HG03060 (cell line): Measurements from ENCODE around the gene DPF1.
"Not testable (repeated sequence)": the region's sequence is repeated elsewhere in the genome, so short reads cannot be mapped to it uniquely, and the experiment has no call there.

Experiments
- ATAC-seq: cut with Tn5 transposase; IDR thresholded peaks from one replicate; pipeline ENCODE4 v1.9.1; 2021; ENCODE audit warnings: low read depth, moderate number of reproducible peaks; ENCODE audit not compliant: unreplicated experiment

Gene DPF1

GRCh38 chr19:38250821-38251563, 27.0 kb upstream of the DPF1 start:
- ATAC-seq: no peak

- ATAC-seq: no peak
Observed at GRCh38 chr19:38250428-38250820, 26.4 kb upstream of the DPF1 start.

- no peak for ATAC-seq
Observed at GRCh38 chr19:38248421-38248820, 24.4 kb upstream of the DPF1 start.

GRCh38 chr19:38247734-38248268, 23.8 kb upstream of the DPF1 start:
- no peak for ATAC-seq

- ATAC-seq: no peak
Observed at GRCh38 chr19:38247126-38247525, 23.1 kb upstream of the DPF1 start.

- no peak for ATAC-seq
Observed at GRCh38 chr19:38245826-38246498, 21.9 kb upstream of the DPF1 start.

GRCh38 chr19:38243279-38243673, 19.3 kb upstream of the DPF1 start:
- ATAC-seq: no peak

GRCh38 chr19:38239816-38240215, 15.8 kb upstream of the DPF1 start:
- no peak for ATAC-seq

- no peak for ATAC-seq
Observed at GRCh38 chr19:38234615-38235014, 10.6 kb upstream of the DPF1 start.

- ATAC-seq: no peak
Observed at GRCh38 chr19:38233740-38234251, 9.8 kb upstream of the DPF1 start.

GRCh38 chr19:38231918-38232317, 7.9 kb upstream of the DPF1 start:
- no peak for ATAC-seq

- ATAC-seq: not testable (repeated sequence)
Observed at GRCh38 chr19:38230506-38231133, 6.6 kb upstream of the DPF1 start.

GRCh38 chr19:38229585-38230073, 5.6 kb upstream of the DPF1 start:
- no peak for ATAC-seq

- ATAC-seq: no peak
Observed at GRCh38 chr19:38228491-38229439, 4.7 kb upstream of the DPF1 start.

- no peak for ATAC-seq
Observed at GRCh38 chr19:38228005-38228377, 4.0 kb upstream of the DPF1 start.

GRCh38 chr19:38227287-38228004, 3.4 kb upstream of the DPF1 start:
- ATAC-seq: no peak

GRCh38 chr19:38224863-38225218, 819 bp upstream of the DPF1 start:
- ATAC-seq: not testable (repeated sequence)

- ATAC-seq: no peak
Observed at GRCh38 chr19:38223617-38224013, 407 bp downstream of the DPF1 start.

GRCh38 chr19:38223119-38223523, 901 bp downstream of the DPF1 start:
- no peak for ATAC-seq
